Coronary artery (tissue), 2 donors: ENCODE data around the gene KIAA1328.

Experiments
- DNase-seq: peaks from one replicate; pipeline ENCODE4 v3.0.0-alpha.2; 2017; ENCODE audit warnings: low spot score
- H3K27ac ChIP-seq, 2 donors: fragments of 200-600 bp; sonication (generic); one replicate each; pipeline ENCODE4 v1.5.1; 2016 to 2019
- H3K4me3 ChIP-seq: fragments of 200-600 bp; sonication (generic); 2 replicates; pipeline ENCODE4 v1.5.1; 2016; ENCODE audit warnings: mild to moderate bottlenecking, moderate library complexity
- CTCF ChIP-seq: fragments of 200-600 bp; sonication (generic); IDR thresholded peaks from one replicate; pipeline ENCODE4 v1.5.1; 2019; ENCODE audit warnings: antibody characterized with exemption

The KIAA1328 gene

GRCh38 chr18:36953047-36953446 lies 124.1 kb downstream of the KIAA1328 start:
- Histone ChIP-seq H3K27ac (no peak overlapping the region), H3K4me3 (no peak overlapping the region)
- TF ChIP-seq CTCF, result no peak
- DNase-seq, result no peak

- no peak for DNase-seq
- TF ChIP-seq CTCF, result no peak
- no peak overlapping the region for H3K4me3 ChIP-seq
- H3K27ac ChIP-seq, result no peak overlapping the region
Observed at GRCh38 chr18:36960038-36960437, 131.1 kb downstream of the KIAA1328 start.

- H3K4me3 ChIP-seq, result no peak overlapping the region
- DNase-seq, result no peak
- no peak for TF ChIP-seq CTCF
- no peak overlapping the region for H3K27ac ChIP-seq
Observed at GRCh38 chr18:36963464-36963863, 134.5 kb downstream of the KIAA1328 start.

GRCh38 chr18:36974686-36975085 lies 145.8 kb downstream of the KIAA1328 start:
- no peak for TF ChIP-seq CTCF
- H3K4me3 ChIP-seq, result no peak overlapping the region

GRCh38 chr18:36977121-36977520 lies 148.2 kb downstream of the KIAA1328 start:
- TF ChIP-seq CTCF, result no peak
- DNase-seq, result no peak
- Histone ChIP-seq H3K4me3 (no peak overlapping the region), H3K27ac (no peak overlapping the region)

More at GRCh38 chr18:36974686-36975085, 145.8 kb downstream of the KIAA1328 start:
- no peak overlapping the region for H3K27ac ChIP-seq
- no peak for DNase-seq

- Histone ChIP-seq H3K4me3 (no peak overlapping the region), H3K27ac (no peak overlapping the region)
- DNase-seq, result no peak
- TF ChIP-seq CTCF, result no peak
Observed at GRCh38 chr18:36993068-36993467, 164.1 kb downstream of the KIAA1328 start.

- DNase-seq, result no peak
- Histone ChIP-seq H3K4me3 (no peak overlapping the region), H3K27ac (no peak overlapping the region)
- no peak for TF ChIP-seq CTCF
Observed at GRCh38 chr18:37006742-37007141, 177.8 kb downstream of the KIAA1328 start.
